HepG2 (cell line): ENCODE measurements around the gene PIK3IP1. TPM values are rescaled to one million over a fixed set of nuclear protein-coding genes. Genes with fewer than 3 reads are reported as not detected.

Experiments used
- ATAC-seq: fragments of 200-7000 bp; cut with Tn5 transposase; 3 replicates; pipeline ENCODE4 v1.9.1; 2020; ENCODE audit warnings: mild to moderate bottlenecking, moderate library complexity
- BruUV-seq: library from RNA; stranded (reverse); fragments of 400-500 nt; replicated peaks from 2 replicates; lab custom pipeline; 2021; lab: Mats Ljungman, UMichigan
- CTCF ChIA-PET: fragments of 300-600 bp; formaldehyde crosslinking; extraction: SDS; loops from one replicate; lab custom pipeline; 2021; ENCODE audit warnings: low total read pairs, inconsistent platforms, low intra/inter-chr PET ratio; lab: Yijun Ruan, JAX
- POLR2A ChIA-PET: fragments of 350-600 bp; sonication (Branson Sonifier 250); formaldehyde crosslinking; loops from one replicate; lab custom pipeline; 2020; ENCODE audit warnings: antibody characterized with exemption, inconsistent platforms; lab: Yijun Ruan, JAX
- DNase-seq: peaks from one replicate; pipeline ENCODE4 v3.0.0-alpha.2; 2015; ENCODE audit warnings: low spot score
- FAIRE-seq: peaks from 3 replicates; lab custom pipeline; 2011; peaks lifted over from hg19 to GRCh38; lab: Jason Lieb, UNC
- H2AFZ ChIP-seq: one replicate; pipeline ENCODE4 v1.6.1; 2011; ENCODE audit warnings: low read length, inconsistent platforms
- H3K27ac ChIP-seq: fragments of 300-600 bp; 3 replicates; pipeline ENCODE4 v1.8.0; 2011; ENCODE audit warnings: mixed run types, mild to moderate bottlenecking, mixed read lengths, low read length, inconsistent platforms; ENCODE audit not compliant: insufficient read depth; ENCODE audit errors: extremely low read length
- H3K27me3 ChIP-seq, 2 experiments: fragments of 200-600 bp in 1 of 2; 2 replicates in 1 of 2; 3 replicates in 1 of 2; pipeline versions ENCODE4 v1.6.0 to v1.8.0; 2011; ENCODE audit warnings: low read length in 2 of 2, mild to moderate bottlenecking in 2 of 2, moderate library complexity in 2 of 2, inconsistent platforms in 1 of 2; ENCODE audit not compliant: insufficient read depth in 2 of 2, control insufficient read depth in 1 of 2
- H3K36me3 ChIP-seq, 2 experiments: fragments of 200-600 bp in 1 of 2; replicated peaks in 1 of 2; 2 replicates in 1 of 2; 3 replicates in 1 of 2; pipeline versions ENCODE4 v1.5.1 to v1.8.0; 2011; ENCODE audit warnings: low read length in 2 of 2, inconsistent platforms in 1 of 2; ENCODE audit not compliant: insufficient read depth in 2 of 2, control insufficient read depth in 1 of 2
- H3K4me1 ChIP-seq: 2 replicates; pipeline ENCODE4 v1.5.1; 2012; ENCODE audit warnings: low read length, inconsistent platforms; ENCODE audit not compliant: insufficient read depth
- H3K4me2 ChIP-seq: 2 replicates; pipeline ENCODE4 v1.6.0; 2011; ENCODE audit warnings: low read depth, low read length, inconsistent platforms
- H3K4me3 ChIP-seq, 3 experiments: fragments of 200-600 bp in 1 of 3; sonication (generic), shearing (Covaris generic) in 1 of 3; replicated peaks in 1 of 3; 2 replicates each; pipeline ENCODE4 v1.5.1; 2011 to 2016; ENCODE audit warnings: low read length in 3 of 3, inconsistent platforms in 2 of 3, low read depth in 2 of 3, mild to moderate bottlenecking in 2 of 3, control low read depth in 1 of 3, mixed read lengths in 1 of 3; ENCODE audit not compliant: insufficient read depth in 1 of 3
- H3K79me2 ChIP-seq: one replicate; pipeline ENCODE4 v1.6.1; 2011; ENCODE audit warnings: low read length, inconsistent platforms; ENCODE audit not compliant: insufficient read depth
- H3K9ac ChIP-seq: 2 replicates; pipeline ENCODE4 v1.6.0; 2011; ENCODE audit warnings: mild to moderate bottlenecking, low read depth, low read length, inconsistent platforms; ENCODE audit not compliant: insufficient read depth
- H3K9me3 ChIP-seq: 2 replicates; pipeline ENCODE4 v1.5.1; 2012; ENCODE audit warnings: mild to moderate bottlenecking, low read length
- H4K20me1 ChIP-seq: 2 replicates; pipeline ENCODE4 v1.6.0; 2011; ENCODE audit warnings: inconsistent platforms, mild to moderate bottlenecking, low read length, moderate library complexity; ENCODE audit not compliant: insufficient read depth
- ARNT2 ChIP-seq: sonication (generic); formaldehyde crosslinking; IDR thresholded peaks from 2 replicates; pipeline ENCODE4 v1.8.0; 2022; ENCODE audit warnings: mild to moderate bottlenecking, low read depth, missing genetic modification reagents, moderate library complexity
- ATM ChIP-seq: fragments of 450-650 bp; IDR thresholded peaks from 2 replicates; pipeline ENCODE4 v1.7.1; 2017; ENCODE audit warnings: mild to moderate bottlenecking, borderline replicate concordance
- GATAD2A ChIP-seq: IDR thresholded peaks from 2 replicates; pipeline ENCODE4 v1.6.1; 2016
- MLLT10 ChIP-seq: sonication (generic); formaldehyde crosslinking; IDR thresholded peaks from 2 replicates; pipeline ENCODE4 v1.4.0; 2020; ENCODE audit warnings: missing genetic modification reagents
- MTERF4 ChIP-seq: sonication (generic); formaldehyde crosslinking; IDR thresholded peaks from 2 replicates; pipeline ENCODE4 v1.8.0; 2023; ENCODE audit warnings: mild to moderate bottlenecking, missing genetic modification reagents
- PHF21A ChIP-seq: sonication (generic); formaldehyde crosslinking; IDR thresholded peaks from 2 replicates; pipeline ENCODE4 v1.5.0; 2020; ENCODE audit warnings: mild to moderate bottlenecking, missing genetic modification reagents
- RAD51 ChIP-seq: fragments of 450-650 bp; IDR thresholded peaks from 2 replicates; pipeline ENCODE4 v1.6.1; 2016; ENCODE audit warnings: borderline replicate concordance
- SIX4 ChIP-seq: sonication (generic); formaldehyde crosslinking; IDR thresholded peaks from 2 replicates; pipeline ENCODE4 v1.4.0; 2020; ENCODE audit warnings: missing genetic modification reagents
- U2AF2 ChIP-seq: fragments of 200-400 bp; formaldehyde crosslinking; IDR thresholded peaks from 2 replicates; pipeline ENCODE4 v1.6.1; 2017; ENCODE audit warnings: low read depth, mild to moderate bottlenecking, low read length
- ZNF256 ChIP-seq: sonication (generic); formaldehyde crosslinking; conservative IDR thresholded peaks from 2 replicates; pipeline ENCODE4 v1.4.0; 2020; ENCODE audit warnings: missing genetic modification reagents
- ZNF326 ChIP-seq: sonication (generic); formaldehyde crosslinking; IDR thresholded peaks from 2 replicates; pipeline ENCODE4 v1.4.0; 2020; ENCODE audit warnings: missing genetic modification reagents, borderline replicate concordance
- ZNF574 ChIP-seq: sonication (generic); formaldehyde crosslinking; IDR thresholded peaks from 2 replicates; pipeline ENCODE4 v1.4.0; 2020; ENCODE audit warnings: missing genetic modification reagents
- ZNF839 ChIP-seq: sonication (generic); formaldehyde crosslinking; IDR thresholded peaks from 2 replicates; pipeline ENCODE4 v1.4.0; 2020; ENCODE audit warnings: missing genetic modification reagents, mild to moderate bottlenecking, borderline replicate concordance
- WGBS: methylation state at CpG from one replicate; pipeline ENCODE4 v1.1.6; 2017; ENCODE audit warnings: low lambda C conversion rate; 5-methylcytosine and 5-hydroxymethylcytosine counted together
- in situ Hi-C: cut with HindIII; loops from 2 replicates; pipeline ENCODE4 v1.10.0; 2017; ENCODE audit warnings: low pct_unique_long_range_greater_than_20kb; ENCODE audit not compliant: extremely low pct_ligation_motif_present
- intact Hi-C: fragments of 100-400 bp; cut with micrococcal nuclease; formaldehyde crosslinking; loops from one replicate; pipeline ENCODE4 v1.10.0; 2022; ENCODE audit not compliant: unreplicated experiment
- polyA plus RNA-seq, 8 experiments: library from polyadenylated mRNA; depleted of rRNA in 3 of 8; stranded (reverse) in 7 of 8; unstranded in 1 of 8; fragments of >200 nt; fragmentation: Illumina TruSeq in 4 of 8; extraction: Trizol in 4 of 8; gene quantifications; 2 replicates each; pipeline versions ENCODE4 v1.2.1 to v1.2.3, GENCODE V29; 2011 to 2016; ENCODE audit warnings: low read depth in 4 of 8, missing spikeins in 1 of 8, mixed read lengths in 1 of 8; ENCODE audit not compliant: insufficient read depth in 1 of 8
- total RNA-seq, 5 experiments: library from RNA; depleted of rRNA; stranded (reverse); fragments of >200 nt; fragmentation: Illumina TruSeq; extraction: Trizol; gene quantifications; 2 replicates each; pipeline ENCODE4 v1.2.3, GENCODE V29; 2016; ENCODE audit warnings: low read depth in 1 of 5
- TF ChIP-seq, protein P1 (sequence below): sonication (generic); formaldehyde crosslinking; IDR thresholded peaks from 2 replicates; pipeline ENCODE4 v1.4.0; 2020; ENCODE audit warnings: missing genetic modification reagents
- TF ChIP-seq, protein P2 (sequence below): sonication (generic); formaldehyde crosslinking; IDR thresholded peaks from 2 replicates; pipeline ENCODE4 v1.8.0; 2022; ENCODE audit warnings: mild to moderate bottlenecking, missing genetic modification reagents, moderate library complexity

The PIK3IP1 gene
- total and polyA plus RNA-seq, 2 of the 13 experiments (the other 11 are each of a cell fraction or from before 2014, with no cell fraction given), result 1.3 to 2.5 TPM

DNA sequence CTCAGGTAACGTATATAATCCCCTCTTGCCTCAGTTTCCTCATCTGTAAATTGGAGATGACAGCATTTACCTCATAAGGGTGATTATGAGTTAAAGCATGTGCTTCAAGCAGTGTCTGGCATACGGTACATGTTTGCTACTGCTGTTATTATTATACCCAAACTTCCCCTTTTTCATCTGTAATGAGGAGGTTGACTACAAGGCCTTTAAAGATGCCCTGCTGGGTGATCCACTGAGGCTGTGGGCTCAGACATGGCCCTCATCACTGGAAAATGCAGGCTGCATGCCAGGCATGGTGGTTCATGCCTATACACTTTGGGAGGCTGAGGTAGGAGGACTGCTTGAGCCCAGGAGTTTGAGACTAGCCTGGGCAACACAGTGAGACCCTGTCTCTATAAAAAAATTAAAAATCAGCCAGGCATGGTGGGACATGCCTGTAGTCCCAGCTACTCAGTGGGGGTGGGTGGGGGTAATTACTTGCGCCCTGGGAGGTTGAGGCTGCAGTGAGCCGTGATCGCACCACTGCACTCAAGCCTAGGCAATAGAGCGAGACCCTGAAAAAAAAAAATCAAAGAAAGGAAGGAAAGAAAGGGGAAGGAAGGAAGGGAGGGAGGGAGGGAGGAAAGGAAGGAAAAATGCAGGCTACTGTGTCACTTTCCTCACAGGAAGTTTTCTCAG, 4.3 kb downstream of the PIK3IP1 start:
- Histone ChIP-seq H3K9ac (no peak overlapping the region), H3K27ac (no peak overlapping the region), H3K27me3 (no peaks in the 10 kb centered on the region), H3K9me3 (no peaks in the 10 kb centered on the region), H4K20me1 (no peaks in the 10 kb centered on the region), H3K4me2 (no peak overlapping the region), H3K36me3 (no peaks in the 10 kb centered on the region), H3K79me2 (no peaks in the 10 kb centered on the region), H2AFZ (no peak overlapping the region), H3K4me3 (no peak overlapping the region), H3K4me1 (peaks cover 59% of the 10 kb centered on the region)
- no peak for DNase-seq
- FAIRE-seq, result no peak
- TF ChIP-seq MLLT10 (CRISPR knock-in tag) (no peak), ZNF256 (CRISPR knock-in tag) (no peak), ARNT2 (CRISPR knock-in tag) (no peak), ZNF839 (CRISPR knock-in tag) (no peak), SIX4 (CRISPR knock-in tag) (no peak), MTERF4 (CRISPR knock-in tag) (no peak), ATM (no peak), RAD51 (no peak), GATAD2A (CRISPR knock-in tag) (no peak), U2AF2 (no peak), ZNF326 (CRISPR knock-in tag) (no peak), PHF21A (CRISPR knock-in tag) (no peak), ZNF574 (CRISPR knock-in tag) (no peak)
- TF ChIP-seq, protein P1, sequence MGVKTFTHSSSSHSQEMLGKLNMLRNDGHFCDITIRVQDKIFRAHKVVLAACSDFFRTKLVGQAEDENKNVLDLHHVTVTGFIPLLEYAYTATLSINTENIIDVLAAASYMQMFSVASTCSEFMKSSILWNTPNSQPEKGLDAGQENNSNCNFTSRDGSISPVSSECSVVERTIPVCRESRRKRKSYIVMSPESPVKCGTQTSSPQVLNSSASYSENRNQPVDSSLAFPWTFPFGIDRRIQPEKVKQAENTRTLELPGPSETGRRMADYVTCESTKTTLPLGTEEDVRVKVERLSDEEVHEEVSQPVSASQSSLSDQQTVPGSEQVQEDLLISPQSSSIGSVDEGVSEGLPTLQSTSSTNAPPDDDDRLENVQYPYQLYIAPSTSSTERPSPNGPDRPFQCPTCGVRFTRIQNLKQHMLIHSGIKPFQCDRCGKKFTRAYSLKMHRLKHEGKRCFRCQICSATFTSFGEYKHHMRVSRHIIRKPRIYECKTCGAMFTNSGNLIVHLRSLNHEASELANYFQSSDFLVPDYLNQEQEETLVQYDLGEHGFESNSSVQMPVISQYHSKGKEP (CRISPR knock-in tag), result no peak
- TF ChIP-seq, protein P2, sequence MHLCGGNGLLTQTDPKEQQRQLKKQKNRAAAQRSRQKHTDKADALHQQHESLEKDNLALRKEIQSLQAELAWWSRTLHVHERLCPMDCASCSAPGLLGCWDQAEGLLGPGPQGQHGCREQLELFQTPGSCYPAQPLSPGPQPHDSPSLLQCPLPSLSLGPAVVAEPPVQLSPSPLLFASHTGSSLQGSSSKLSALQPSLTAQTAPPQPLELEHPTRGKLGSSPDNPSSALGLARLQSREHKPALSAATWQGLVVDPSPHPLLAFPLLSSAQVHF (CRISPR knock-in tag), result no peak
- in situ Hi-C loops (no loop called here), intact Hi-C loops (no loop called here)
- ChIA-PET POLR2A (no interaction called here), CTCF (no interaction called here)
- WGBS, result 95% methylated on average over 6 of the region's 6 CpGs
- BruUV-seq, result no TSS peak
- no peak for ATAC-seq
